HG02678 (cell line): ENCODE data around the gene BBIP1.
A peak's percentile ranks its signal among the peaks of the same experiment; 100 is the strongest.

Source experiments
- ATAC-seq: cut with Tn5 transposase; IDR thresholded peaks from one replicate; pipeline ENCODE4 v1.9.1; 2021; ENCODE audit warnings: mild to moderate bottlenecking, moderate library complexity; ENCODE audit not compliant: unreplicated experiment

The BBIP1 gene

GRCh38 chr10:110864662-110865140 is 54.3 kb downstream of the BBIP1 start:
- ATAC-seq = peak; percentile 54

GRCh38 chr10:110863956-110864355 is 55.0 kb downstream of the BBIP1 start:
- no peak for ATAC-seq

GRCh38 chr10:110863361-110863760 is 55.6 kb downstream of the BBIP1 start:
- no peak for ATAC-seq

GRCh38 chr10:110862961-110863360 is 56.0 kb downstream of the BBIP1 start:
- ATAC-seq = no peak

- no peak for ATAC-seq
Observed at GRCh38 chr10:110861930-110862649, 56.9 kb downstream of the BBIP1 start.

- ATAC-seq = no peak
Observed at GRCh38 chr10:110861476-110861875, 57.5 kb downstream of the BBIP1 start.

GRCh38 chr10:110860576-110861241 is 58.3 kb downstream of the BBIP1 start:
- peak; percentile 53 for ATAC-seq

GRCh38 chr10:110859973-110860376 is 59.0 kb downstream of the BBIP1 start:
- ATAC-seq = no peak

GRCh38 chr10:110859206-110859972 is 59.6 kb downstream of the BBIP1 start:
- ATAC-seq = no peak

GRCh38 chr10:110858297-110858934 is 60.6 kb downstream of the BBIP1 start:
- no peak for ATAC-seq

GRCh38 chr10:110857265-110858171 is 61.5 kb downstream of the BBIP1 start:
- ATAC-seq = peak; percentile 31

GRCh38 chr10:110853921-110854605 is 64.9 kb downstream of the BBIP1 start:
- ATAC-seq = no peak

GRCh38 chr10:110852947-110853346 is 66.0 kb downstream of the BBIP1 start:
- ATAC-seq = no peak

GRCh38 chr10:110852255-110852896 is 66.6 kb downstream of the BBIP1 start:
- no peak for ATAC-seq

GRCh38 chr10:110851020-110851612 is 67.9 kb downstream of the BBIP1 start:
- ATAC-seq = no peak

GRCh38 chr10:110850099-110850498 is 68.9 kb downstream of the BBIP1 start:
- no peak for ATAC-seq
